ENCODE measurements around the gene OR10T2. TPM values are rescaled to one million over a fixed set of nuclear protein-coding genes. Genes with fewer than 3 reads are reported as not detected.
"Not testable (repeated sequence)": the region's sequence is repeated elsewhere in the genome, so short reads cannot be mapped to it uniquely, and the experiment has no call there.

The OR10T2 gene, protein sequence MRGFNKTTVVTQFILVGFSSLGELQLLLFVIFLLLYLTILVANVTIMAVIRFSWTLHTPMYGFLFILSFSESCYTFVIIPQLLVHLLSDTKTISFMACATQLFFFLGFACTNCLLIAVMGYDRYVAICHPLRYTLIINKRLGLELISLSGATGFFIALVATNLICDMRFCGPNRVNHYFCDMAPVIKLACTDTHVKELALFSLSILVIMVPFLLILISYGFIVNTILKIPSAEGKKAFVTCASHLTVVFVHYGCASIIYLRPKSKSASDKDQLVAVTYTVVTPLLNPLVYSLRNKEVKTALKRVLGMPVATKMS
- not detected in 2 replicates for polyA plus RNA-seq (2011; rRNA removed)
- polyA minus RNA-seq (2011; rRNA and poly(A)+ RNA removed): not detected in 2 replicates

- POLR2A ChIA-PET: no interaction called here
- CTCF ChIA-PET: interaction anchor here (1.2 kb wide), 1 partner anchor 429 kb away, joined by 3 read pairs; no protein-coding TSS in a partner anchor
- Histone ChIP-seq H3K27ac (ENCODE audit: low read depth, low read length) (no peak within 1 kb of the TSS), H3K4me3 (ENCODE audit: low read depth, low read length) (no peak within 1 kb of the TSS), H3K27me3 (ENCODE audit: control insufficient read depth, insufficient read depth, low read length) (no peaks in the 10 kb centered on the region), H3K9me3 (ENCODE audit: control insufficient read depth, insufficient read depth, low read length) (no peaks in the 10 kb centered on the region)
- no peak for DNase-seq (ENCODE audit: low read depth, low spot score)
- no peak for TF ChIP-seq CTCF (IDR thresholded peaks at IDR 0.05; ENCODE audit: low read depth, low read length)
These were observed at the start of gene OR10T2 for GRCh38 chr1:158398818-158399514. Gene OR10T2, minus strand, starts transcription at chr1:158399466. Its CDS starts 0 bp downstream, at chr1:158399466.

GRCh38 chr1:158445376-158445775 is 46.1 kb upstream of the OR10T2 start:
- H3K4me3 ChIP-seq (ENCODE audit: low read depth, low read length): no peak overlapping the region
- no peaks in the 10 kb centered on the region for H3K27me3 ChIP-seq (ENCODE audit: control insufficient read depth, insufficient read depth, low read length)
- ChIA-PET POLR2A (no interaction called here), CTCF (no interaction called here)
- H3K27ac ChIP-seq (ENCODE audit: low read depth, low read length): no peak overlapping the region
- no peak for DNase-seq (ENCODE audit: low read depth, low spot score)
- no peak for TF ChIP-seq CTCF (IDR thresholded peaks at IDR 0.05; ENCODE audit: low read depth, low read length)
- H3K9me3 ChIP-seq (ENCODE audit: control insufficient read depth, insufficient read depth, low read length): no peaks in the 10 kb centered on the region

DNA sequence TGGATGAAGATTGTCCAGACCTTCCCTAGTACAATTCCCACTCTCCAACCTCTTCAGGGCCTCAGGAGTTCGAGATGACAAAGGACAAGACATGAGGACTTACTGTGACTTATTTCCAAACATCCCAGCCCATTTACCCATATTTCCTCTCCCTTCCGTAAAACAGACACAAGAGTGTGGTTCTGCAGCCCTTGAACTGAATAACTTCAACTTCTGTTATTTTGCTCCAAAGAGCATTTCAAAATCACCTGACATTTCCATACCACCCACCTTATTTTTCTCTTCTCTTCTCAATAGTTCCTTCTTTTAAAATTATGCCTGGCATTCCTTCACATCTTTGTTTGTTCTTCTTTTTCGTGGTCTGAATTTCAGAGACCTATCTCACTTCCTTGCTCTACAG is 35.5 kb upstream of the OR10T2 start:
- TF ChIP-seq CTCF (IDR thresholded peaks at IDR 0.05; ENCODE audit: low read depth, low read length): no peak
- H3K27ac ChIP-seq (ENCODE audit: low read depth, low read length): no peak overlapping the region
- H3K9me3 ChIP-seq (ENCODE audit: control insufficient read depth, insufficient read depth, low read length): no peaks in the 10 kb centered on the region
- DNase-seq (ENCODE audit: low read depth, low spot score): no peak
- no peak overlapping the region for H3K4me3 ChIP-seq (ENCODE audit: low read depth, low read length)
- CTCF ChIA-PET: no interaction called here
- H3K27me3 ChIP-seq (ENCODE audit: control insufficient read depth, insufficient read depth, low read length): no peaks in the 10 kb centered on the region
- POLR2A ChIA-PET: no interaction called here

- POLR2A ChIA-PET; H3K27me3 ChIP-seq (ENCODE audit: control insufficient read depth, insufficient read depth, low read length); CTCF ChIA-PET; DNase-seq (ENCODE audit: low read depth, low spot score); H3K4me3 ChIP-seq (ENCODE audit: low read depth, low read length); H3K9me3 ChIP-seq (ENCODE audit: control insufficient read depth, insufficient read depth, low read length); H3K27ac ChIP-seq (ENCODE audit: low read depth, low read length): not testable (repeated sequence)
These were observed 30.9 kb upstream of the OR10T2 start for GRCh38 chr1:158430163-158430562.

- Histone ChIP-seq H3K27ac (ENCODE audit: low read depth, low read length) (no peak within 1 kb of the TSS), H3K4me3 (ENCODE audit: low read depth, low read length) (no peak within 1 kb of the TSS), H3K27me3 (ENCODE audit: control insufficient read depth, insufficient read depth, low read length) (no peaks in the 10 kb centered on the region), H3K9me3 (ENCODE audit: control insufficient read depth, insufficient read depth, low read length) (no peaks in the 10 kb centered on the region)
- ChIA-PET CTCF (no interaction called here), POLR2A (no interaction called here)
- no peak for DNase-seq (ENCODE audit: low read depth, low spot score)
- no peak for TF ChIP-seq CTCF (IDR thresholded peaks at IDR 0.05; ENCODE audit: low read depth, low read length)
These were observed 26.9 kb upstream of the OR10T2 start, which contains the start of gene OR10K2 for GRCh38 chr1:158426137-158426536. Gene OR10K2, minus strand, starts transcription at chr1:158426237. Its CDS starts 5,371 bp downstream, at chr1:158420866.

Measured in AG04450 (cell line).